ENCODE results near the gene HAUS8.

The HAUS8 gene

GRCh38 chr19:17061691-17062090 is 13.6 kb downstream of the HAUS8 start:
- DNase-seq (ENCODE audit: insufficient read length, low spot score): no peak
- TF ChIP-seq POU2F2 (IDR thresholded peaks at IDR 0.05; ENCODE audit: low read depth, low read length): no peak
- TF ChIP-seq PAX5 (IDR thresholded peaks at IDR 0.05; ENCODE audit: insufficient read depth, low read length, severe bottlenecking): no peak
- TF ChIP-seq POLR2A (IDR thresholded peaks at IDR 0.05; ENCODE audit: low read depth, low read length): no peak
- TF ChIP-seq SPI1 (IDR thresholded peaks at IDR 0.05; ENCODE audit: low read depth, low read length): no peak
- no peak for TF ChIP-seq TAF1 (IDR thresholded peaks at IDR 0.05; ENCODE audit: low read depth, low read length)
- TF ChIP-seq POLR2AphosphoS5 (IDR thresholded peaks at IDR 0.05; ENCODE audit: low read depth, low read length): no peak
- no peak for FAIRE-seq

GRCh38 chr19:17061205-17061604 is 14.0 kb downstream of the HAUS8 start:
- no peak for FAIRE-seq
- DNase-seq (ENCODE audit: insufficient read length, low spot score): no peak
- no peak for TF ChIP-seq POLR2AphosphoS5 (IDR thresholded peaks at IDR 0.05; ENCODE audit: low read depth, low read length)
- TF ChIP-seq TAF1 (IDR thresholded peaks at IDR 0.05; ENCODE audit: low read depth, low read length): no peak
- no peak for TF ChIP-seq POU2F2 (IDR thresholded peaks at IDR 0.05; ENCODE audit: low read depth, low read length)
- no peak for TF ChIP-seq POLR2A (IDR thresholded peaks at IDR 0.05; ENCODE audit: low read depth, low read length)
- no peak for TF ChIP-seq SPI1 (IDR thresholded peaks at IDR 0.05; ENCODE audit: low read depth, low read length)
- no peak for TF ChIP-seq PAX5 (IDR thresholded peaks at IDR 0.05; ENCODE audit: insufficient read depth, low read length, severe bottlenecking)

- TF ChIP-seq POLR2A (IDR thresholded peaks at IDR 0.05; ENCODE audit: low read depth, low read length) (no peak), SPI1 (IDR thresholded peaks at IDR 0.05; ENCODE audit: low read depth, low read length) (no peak), PAX5 (IDR thresholded peaks at IDR 0.05; ENCODE audit: insufficient read depth, low read length, severe bottlenecking) (no peak), POU2F2 (IDR thresholded peaks at IDR 0.05; ENCODE audit: low read depth, low read length) (no peak), TAF1 (IDR thresholded peaks at IDR 0.05; ENCODE audit: low read depth, low read length) (no peak), POLR2AphosphoS5 (IDR thresholded peaks at IDR 0.05; ENCODE audit: low read depth, low read length) (no peak)
- no peak for FAIRE-seq
- no peak for DNase-seq (ENCODE audit: insufficient read length, low spot score)
Measured at GRCh38 chr19:17060802-17061201, 14.4 kb downstream of the HAUS8 start.

- FAIRE-seq (no peak), DNase-seq (ENCODE audit: insufficient read length, low spot score) (no peak)
- TF ChIP-seq POU2F2 (IDR thresholded peaks at IDR 0.05; ENCODE audit: low read depth, low read length) (no peak), PAX5 (IDR thresholded peaks at IDR 0.05; ENCODE audit: insufficient read depth, low read length, severe bottlenecking) (no peak), TAF1 (IDR thresholded peaks at IDR 0.05; ENCODE audit: low read depth, low read length) (no peak), POLR2AphosphoS5 (IDR thresholded peaks at IDR 0.05; ENCODE audit: low read depth, low read length) (no peak), SPI1 (IDR thresholded peaks at IDR 0.05; ENCODE audit: low read depth, low read length) (no peak), POLR2A (IDR thresholded peaks at IDR 0.05; ENCODE audit: low read depth, low read length) (no peak)
Measured at GRCh38 chr19:17058236-17058635, 17.0 kb downstream of the HAUS8 start.

- DNase-seq (ENCODE audit: insufficient read length, low spot score) (no peak), FAIRE-seq (no peak)
- TF ChIP-seq PAX5 (IDR thresholded peaks at IDR 0.05; ENCODE audit: insufficient read depth, low read length, severe bottlenecking) (no peak), POU2F2 (IDR thresholded peaks at IDR 0.05; ENCODE audit: low read depth, low read length) (no peak), SPI1 (IDR thresholded peaks at IDR 0.05; ENCODE audit: low read depth, low read length) (no peak), TAF1 (IDR thresholded peaks at IDR 0.05; ENCODE audit: low read depth, low read length) (no peak), POLR2A (IDR thresholded peaks at IDR 0.05; ENCODE audit: low read depth, low read length) (no peak)
Measured at GRCh38 chr19:17055636-17056035, 19.6 kb downstream of the HAUS8 start.

GRCh38 chr19:17054746-17055145 is 20.5 kb downstream of the HAUS8 start:
- TF ChIP-seq SPI1 (IDR thresholded peaks at IDR 0.05; ENCODE audit: low read depth, low read length): no peak
- no peak for TF ChIP-seq TAF1 (IDR thresholded peaks at IDR 0.05; ENCODE audit: low read depth, low read length)
- TF ChIP-seq PAX5 (IDR thresholded peaks at IDR 0.05; ENCODE audit: insufficient read depth, low read length, severe bottlenecking): no peak
- no peak for TF ChIP-seq POLR2AphosphoS5 (IDR thresholded peaks at IDR 0.05; ENCODE audit: low read depth, low read length)
- no peak for TF ChIP-seq POU2F2 (IDR thresholded peaks at IDR 0.05; ENCODE audit: low read depth, low read length)
- no peak for TF ChIP-seq POLR2A (IDR thresholded peaks at IDR 0.05; ENCODE audit: low read depth, low read length)

GRCh38 chr19:17052439-17052838 is 22.8 kb downstream of the HAUS8 start:
- no peak for FAIRE-seq
- no peak for TF ChIP-seq POU2F2 (IDR thresholded peaks at IDR 0.05; ENCODE audit: low read depth, low read length)

More at GRCh38 chr19:17054746-17055145, 20.5 kb downstream of the HAUS8 start:
- no peak for FAIRE-seq
- no peak for DNase-seq (ENCODE audit: insufficient read length, low spot score)

GRCh38 chr19:17049711-17050280 is 25.5 kb downstream of the HAUS8 start:
- TF ChIP-seq POLR2AphosphoS5 (IDR thresholded peaks at IDR 0.05; ENCODE audit: low read depth, low read length) (no peak), TAF1 (IDR thresholded peaks at IDR 0.05; ENCODE audit: low read depth, low read length) (no peak), POU2F2 (IDR thresholded peaks at IDR 0.05; ENCODE audit: low read depth, low read length) (no peak), POLR2A (IDR thresholded peaks at IDR 0.05; ENCODE audit: low read depth, low read length) (no peak), PAX5 (IDR thresholded peaks at IDR 0.05; ENCODE audit: insufficient read depth, low read length, severe bottlenecking) (no peak), SPI1 (IDR thresholded peaks at IDR 0.05; ENCODE audit: low read depth, low read length) (no peak)
- FAIRE-seq (no peak), DNase-seq (ENCODE audit: insufficient read length, low spot score) (no peak)

More at GRCh38 chr19:17052439-17052838, 22.8 kb downstream of the HAUS8 start:
- DNase-seq (ENCODE audit: insufficient read length, low spot score): no peak

GRCh38 chr19:17048885-17049453 is 26.3 kb downstream of the HAUS8 start:
- no peak for TF ChIP-seq PAX5 (IDR thresholded peaks at IDR 0.05; ENCODE audit: insufficient read depth, low read length, severe bottlenecking)
- no peak for TF ChIP-seq SPI1 (IDR thresholded peaks at IDR 0.05; ENCODE audit: low read depth, low read length)
- no peak for TF ChIP-seq TAF1 (IDR thresholded peaks at IDR 0.05; ENCODE audit: low read depth, low read length)
- no peak for TF ChIP-seq POLR2A (IDR thresholded peaks at IDR 0.05; ENCODE audit: low read depth, low read length)
- no peak for TF ChIP-seq POLR2AphosphoS5 (IDR thresholded peaks at IDR 0.05; ENCODE audit: low read depth, low read length)
- FAIRE-seq (no peak), DNase-seq (ENCODE audit: insufficient read length, low spot score) (no peak)
